ENCODE measurements around the gene USHBP1. TPM values are rescaled to one million over a fixed set of nuclear protein-coding genes. Genes with fewer than 3 reads are reported as not detected.

Gene USHBP1, protein sequence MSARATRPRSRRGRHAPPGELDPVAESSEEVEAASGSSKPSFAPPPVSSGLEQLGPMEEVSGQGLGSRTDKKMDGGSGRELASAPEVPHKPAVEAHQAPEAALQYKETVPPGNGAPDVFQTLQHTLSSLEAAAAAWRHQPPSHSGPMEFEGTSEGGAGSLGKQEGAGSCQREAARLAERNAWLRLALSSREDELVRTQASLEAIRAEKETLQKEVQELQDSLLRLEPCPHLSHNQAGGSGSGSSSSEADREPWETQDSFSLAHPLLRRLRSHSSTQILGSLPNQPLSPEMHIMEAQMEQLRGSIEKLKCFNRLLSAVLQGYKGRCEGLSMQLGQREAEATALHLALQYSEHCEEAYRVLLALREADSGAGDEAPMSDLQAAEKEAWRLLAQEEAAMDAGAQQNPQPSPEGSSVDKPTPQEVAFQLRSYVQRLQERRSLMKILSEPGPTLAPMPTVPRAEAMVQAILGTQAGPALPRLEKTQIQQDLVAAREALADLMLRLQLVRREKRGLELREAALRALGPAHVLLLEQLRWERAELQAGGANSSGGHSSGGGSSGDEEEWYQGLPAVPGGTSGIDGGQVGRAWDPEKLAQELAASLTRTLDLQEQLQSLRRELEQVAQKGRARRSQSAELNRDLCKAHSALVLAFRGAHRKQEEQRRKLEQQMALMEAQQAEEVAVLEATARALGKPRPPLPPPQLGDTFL
- not detected in 5 replicates for total RNA-seq (2022; extraction: Qiagen RNA extraction; ENCODE audit: low read depth)

DNA sequence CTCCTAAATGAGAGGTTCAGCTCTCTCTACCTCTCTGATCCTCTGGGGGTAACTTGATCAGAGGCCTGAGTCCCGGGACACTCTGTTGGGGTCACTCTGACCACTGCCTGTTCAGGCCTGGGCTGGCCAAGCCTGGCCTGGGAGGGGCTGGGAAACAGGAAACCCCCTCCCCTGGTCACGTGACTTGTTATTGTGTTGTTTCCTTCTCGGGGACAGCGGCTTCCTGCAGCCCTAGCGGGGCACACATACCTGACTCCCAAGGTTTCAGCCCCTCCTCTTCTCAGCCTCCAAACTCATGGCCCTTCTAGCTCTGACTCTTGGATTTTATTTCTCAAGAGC lies at the start of gene USHBP1:
TSS of gene USHBP1 (minus strand) at position 105 of the 339 bp plus-strand sequence. CDS start 446 bp downstream, outside the sequence.

DNA sequence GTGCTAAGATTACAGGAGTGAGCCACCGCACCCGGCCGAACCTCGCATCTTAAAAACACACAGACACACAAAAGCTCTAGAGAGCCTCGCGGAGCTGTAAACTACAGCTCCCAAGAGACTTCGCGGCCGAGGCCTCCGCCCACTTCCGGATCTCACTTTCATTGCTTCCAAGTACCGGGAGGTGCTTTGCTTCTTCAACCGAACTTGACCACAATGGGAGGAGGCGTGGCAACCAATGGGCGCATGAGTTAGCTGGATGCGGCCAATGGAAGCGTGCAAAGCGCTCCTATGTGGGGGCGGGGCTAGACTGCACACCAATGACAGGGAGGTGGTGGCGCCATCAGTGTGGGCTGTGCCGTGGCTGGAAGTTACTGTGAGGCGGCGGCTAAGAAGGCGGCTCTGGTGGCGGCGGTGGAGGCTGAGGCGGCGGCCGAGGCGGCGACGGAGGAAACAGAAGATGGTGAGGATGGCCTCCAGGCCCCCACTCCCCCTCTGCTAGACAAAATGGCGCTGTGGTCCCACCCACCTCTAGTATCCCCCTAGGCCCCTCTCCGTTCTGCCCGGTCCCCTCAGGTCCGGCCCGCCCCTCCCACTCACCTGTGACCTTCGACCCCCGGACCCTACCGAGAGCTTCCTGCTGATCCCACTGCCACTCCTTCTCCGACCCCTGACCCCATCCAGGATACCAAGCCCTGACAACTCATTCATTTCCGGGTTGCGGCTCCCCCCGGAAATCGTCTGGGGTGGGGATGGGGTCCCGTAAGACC lies 44.8 kb upstream of the USHBP1 start, which contains the start of gene DDA1:
TSS of gene DDA1 (plus strand) at position 366 of the 767 bp plus-strand sequence. CDS start at position 458, 92 bp downstream.

DNA sequence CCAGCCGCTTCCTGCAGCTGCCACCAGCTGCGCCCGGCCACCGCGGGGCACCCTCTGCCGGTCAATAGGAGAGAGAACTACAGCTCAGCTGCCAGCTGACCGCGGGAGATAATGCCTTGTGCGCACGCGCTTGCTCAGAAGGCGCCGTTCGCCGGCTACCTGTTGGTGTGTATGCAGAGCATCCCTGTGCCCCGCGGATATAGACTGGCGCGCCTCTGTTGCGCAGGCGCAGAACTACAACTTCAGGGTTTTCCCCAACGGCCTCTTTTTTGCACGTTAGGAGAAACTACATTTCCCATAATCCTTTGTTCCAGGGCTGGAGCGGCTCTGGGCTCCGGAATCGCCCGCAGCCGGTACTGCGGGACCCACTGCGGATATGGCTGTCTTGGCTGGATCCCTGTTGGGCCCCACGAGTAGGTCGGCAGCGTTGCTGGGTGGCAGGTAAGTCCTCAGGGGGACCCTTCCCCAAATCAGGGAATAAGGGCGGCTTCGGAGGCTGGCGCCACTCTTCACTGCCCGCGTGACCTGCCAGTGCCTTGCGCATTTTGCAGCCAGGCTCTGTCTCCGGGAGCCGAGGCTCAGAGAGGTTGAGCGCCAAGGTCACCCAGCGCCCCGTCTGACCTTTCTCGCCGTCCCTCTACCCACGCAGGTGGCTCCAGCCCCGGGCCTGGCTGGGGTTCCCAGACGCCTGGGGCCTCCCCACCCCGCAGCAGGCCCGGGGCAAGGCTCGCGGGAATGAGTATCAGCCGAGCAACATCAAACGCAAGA lies 41.2 kb upstream of the USHBP1 start, which contains the start of gene MRPL34:
TSS of gene MRPL34 (plus strand) at position 356 of the 768 bp plus-strand sequence. CDS start at position 377, 21 bp downstream.

GRCh38 chr19:17303167-17303939 lies 38.8 kb upstream of the USHBP1 start, which contains the start of gene ABHD8:
TSS of gene ABHD8 (minus strand) at chr19:17303425. CDS start at chr19:17301616, 1,809 bp downstream.

DNA sequence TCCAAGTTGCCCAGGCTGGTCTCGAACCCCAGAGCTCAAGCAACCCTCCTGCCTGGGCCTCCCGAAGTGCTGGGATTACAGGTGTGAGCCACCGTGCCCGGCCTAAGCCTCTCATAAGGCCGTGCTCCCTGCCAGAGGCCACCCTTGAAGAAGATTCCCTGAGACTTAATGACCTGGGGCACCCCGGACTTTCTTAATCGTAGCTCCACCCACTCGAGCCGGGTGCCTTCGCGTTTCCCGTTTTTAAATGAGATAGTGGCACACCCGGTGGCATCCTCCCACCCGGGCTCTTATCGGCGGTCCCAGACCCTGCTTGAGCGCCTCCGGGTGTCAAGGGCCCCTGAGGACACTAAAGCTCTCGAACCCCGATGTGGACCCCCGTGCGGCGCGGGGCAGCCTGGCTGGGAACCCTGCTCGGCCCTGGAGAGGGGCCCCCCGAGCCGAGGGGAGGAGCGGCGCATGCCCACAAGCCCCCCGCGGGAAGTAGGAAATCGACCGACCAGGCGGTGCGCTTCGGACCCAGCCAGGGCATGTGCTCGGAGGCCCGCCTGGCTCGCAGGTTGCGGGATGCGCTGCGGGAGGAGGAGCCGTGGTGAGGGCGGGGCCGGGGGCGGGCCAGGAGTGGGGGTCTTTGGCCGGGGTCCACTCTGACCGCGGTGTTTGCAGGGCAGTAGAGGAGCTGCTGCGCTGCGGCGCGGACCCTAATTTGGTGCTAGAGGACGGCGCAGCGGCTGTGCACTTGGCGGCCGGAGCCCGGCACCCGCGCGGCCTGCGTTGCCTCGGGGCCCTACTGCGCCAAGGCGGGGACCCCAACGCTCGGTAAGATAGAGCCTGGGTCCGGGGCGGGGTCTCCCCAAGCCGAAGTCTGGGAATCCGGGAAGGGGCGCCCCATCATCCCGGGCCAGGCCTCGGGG lies 17.1 kb upstream of the USHBP1 start, which contains the start of gene ANKLE1:
TSS of gene ANKLE1 (plus strand) at position 511 of the 914 bp plus-strand sequence. CDS start at position 531, 20 bp downstream.

DNA sequence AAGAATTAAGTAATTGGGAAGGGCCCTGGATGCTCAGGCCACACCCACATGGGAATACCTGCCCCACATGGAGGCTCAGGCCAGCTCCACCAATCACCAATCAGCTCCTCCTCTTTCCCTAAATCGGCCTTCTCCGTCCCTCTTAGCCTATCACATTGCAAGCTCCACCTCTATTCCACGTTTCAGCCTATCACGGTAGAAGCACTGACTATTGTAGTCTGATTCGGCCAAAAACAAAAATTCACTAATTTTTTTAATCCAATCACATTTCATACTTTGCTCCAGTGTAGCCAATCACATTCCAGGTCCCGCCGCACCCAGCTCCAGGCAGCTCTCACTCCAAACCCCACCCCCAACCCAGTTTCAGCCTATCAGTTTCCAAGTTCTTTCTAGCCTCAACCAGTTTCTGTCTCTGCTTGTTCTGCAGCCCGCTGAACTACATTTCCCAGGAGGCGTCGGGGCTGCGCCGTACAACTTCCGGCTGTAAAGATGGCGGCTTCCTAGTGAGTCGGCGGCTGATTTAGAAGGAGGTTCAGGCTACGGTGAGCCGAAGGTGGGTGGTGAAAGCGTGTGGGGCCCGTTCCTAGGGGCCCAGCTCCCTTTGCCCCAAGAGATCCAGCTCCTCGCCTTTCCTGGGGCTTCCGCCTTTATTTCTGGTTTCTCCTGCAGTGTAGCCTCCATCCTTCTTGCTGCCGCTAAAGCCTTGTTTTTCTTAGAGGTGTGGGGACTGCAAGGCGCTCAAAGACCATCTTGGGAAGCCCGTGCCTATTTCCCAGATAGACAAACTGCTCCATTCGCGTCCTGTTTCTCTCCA lies 2.6 kb upstream of the USHBP1 start, which contains the start of gene BABAM1:
TSS of gene BABAM1 (plus strand) at position 469 of the 814 bp plus-strand sequence. CDS start 1,364 bp downstream, outside the sequence.

GRCh38 chr19:17245535-17245984 lies 19.0 kb downstream of the USHBP1 start, which contains the start of gene NR2F6:
TSS of gene NR2F6 (minus strand) at chr19:17245919. CDS start at chr19:17245220, 699 bp downstream.

GRCh38 chr19:17226002-17226933 lies 38.3 kb downstream of the USHBP1 start, which contains the start of gene OCEL1:
TSS of gene OCEL1 (plus strand) at chr19:17226226. CDS start at chr19:17226248, 22 bp downstream.

GRCh38 chr19:17215127-17215971 lies 49.2 kb downstream of the USHBP1 start, which contains the start of gene USE1:
TSS of gene USE1 (plus strand) at chr19:17215357. CDS start at chr19:17215406, 49 bp downstream.

Other genes starting within 250 kb of the USHBP1 start
- gene CPAMD8, start 237.9 kb downstream of the USHBP1 start, total RNA-seq (2022; extraction: Qiagen RNA extraction; ENCODE audit: low read depth) = 0.04 to 0.46 TPM (median 0.42 TPM) in 3 of 5 replicates, not detected in the others
- 13.7 to 17.1 TPM (median 15.3 TPM) in 5 replicates for gene HAUS8, start 189.3 kb downstream of the USHBP1 start, total RNA-seq (2022; extraction: Qiagen RNA extraction; ENCODE audit: low read depth)
- 24.8 to 39.5 TPM (median 35.9 TPM) in 5 replicates for gene MYO9B, start 189.0 kb downstream of the USHBP1 start, total RNA-seq (2022; extraction: Qiagen RNA extraction; ENCODE audit: low read depth)
- gene USE1, start 49.4 kb downstream of the USHBP1 start, total RNA-seq (2022; extraction: Qiagen RNA extraction; ENCODE audit: low read depth) = 12.2 to 17.8 TPM (median 16.3 TPM) in 5 replicates
- 8.0 to 13.5 TPM (median 11.6 TPM) in 5 replicates for gene OCEL1, start 38.5 kb downstream of the USHBP1 start, total RNA-seq (2022; extraction: Qiagen RNA extraction; ENCODE audit: low read depth)
- gene NR2F6, start 18.8 kb downstream of the USHBP1 start, total RNA-seq (2022; extraction: Qiagen RNA extraction; ENCODE audit: low read depth) = 25.5 to 79.2 TPM (median 72.8 TPM) in 5 replicates
- gene BABAM1, start 2.7 kb upstream of the USHBP1 start, total RNA-seq (2022; extraction: Qiagen RNA extraction; ENCODE audit: low read depth) = 58.2 to 67.7 TPM (median 62.6 TPM) in 5 replicates
- gene ANKLE1, start 17.2 kb upstream of the USHBP1 start, total RNA-seq (2022; extraction: Qiagen RNA extraction; ENCODE audit: low read depth) = 0.12 to 0.90 TPM (median 0.52 TPM) in 5 replicates
- gene ABHD8, start 38.7 kb upstream of the USHBP1 start, total RNA-seq (2022; extraction: Qiagen RNA extraction; ENCODE audit: low read depth) = 2.0 to 3.2 TPM (median 3.1 TPM) in 5 replicates
- 40.0 to 98.7 TPM (median 87.8 TPM) in 5 replicates for gene MRPL34, start 41.1 kb upstream of the USHBP1 start, total RNA-seq (2022; extraction: Qiagen RNA extraction; ENCODE audit: low read depth)
- 46.6 to 71.6 TPM (median 63.9 TPM) in 5 replicates for gene DDA1, start 44.8 kb upstream of the USHBP1 start, total RNA-seq (2022; extraction: Qiagen RNA extraction; ENCODE audit: low read depth)
- 1.6 to 5.5 TPM (median 4.3 TPM) in 5 replicates for gene ANO8, start 70.1 kb upstream of the USHBP1 start, total RNA-seq (2022; extraction: Qiagen RNA extraction; ENCODE audit: low read depth)
- 15.3 to 25.9 TPM (median 22.8 TPM) in 5 replicates for gene GTPBP3, start 72.8 kb upstream of the USHBP1 start, total RNA-seq (2022; extraction: Qiagen RNA extraction; ENCODE audit: low read depth)
- gene PLVAP, start 112.6 kb upstream of the USHBP1 start, total RNA-seq (2022; extraction: Qiagen RNA extraction; ENCODE audit: low read depth) = not detected in 5 replicates
- gene CCDC194, start 129.5 kb upstream of the USHBP1 start, total RNA-seq (2022; extraction: Qiagen RNA extraction; ENCODE audit: low read depth) = not detected in 5 replicates
- gene BST2, start 140.9 kb upstream of the USHBP1 start, total RNA-seq (2022; extraction: Qiagen RNA extraction; ENCODE audit: low read depth) = 0.23 to 0.35 TPM (median 0.32 TPM) in 3 of 5 replicates, not detected in the others
- 22.5 to 43.2 TPM (median 39.3 TPM) in 5 replicates for gene MVB12A, start 155.3 kb upstream of the USHBP1 start, total RNA-seq (2022; extraction: Qiagen RNA extraction; ENCODE audit: low read depth)
- 0.14 to 0.91 TPM (median 0.63 TPM) in 5 replicates for gene TMEM221, start 183.9 kb upstream of the USHBP1 start, total RNA-seq (2022; extraction: Qiagen RNA extraction; ENCODE audit: low read depth)
- not detected in 5 replicates for gene NXNL1, start 196.2 kb upstream of the USHBP1 start, total RNA-seq (2022; extraction: Qiagen RNA extraction; ENCODE audit: low read depth)
- 1.7 to 3.6 TPM (median 2.8 TPM) in 5 replicates for gene SLC27A1, start 205.8 kb upstream of the USHBP1 start, total RNA-seq (2022; extraction: Qiagen RNA extraction; ENCODE audit: low read depth)
- gene PGLS, start 246.9 kb upstream of the USHBP1 start, total RNA-seq (2022; extraction: Qiagen RNA extraction; ENCODE audit: low read depth) = 41.7 to 79.6 TPM (median 75.4 TPM) in 5 replicates

Data from A549 treated with ZK216348 at 1 μM for 4 hours (cell line).